Left colon (tissue), 2 donors: ENCODE results near the gene NAA10. TPM values are rescaled to one million over a fixed set of nuclear protein-coding genes. Genes with fewer than 3 reads are reported as not detected.

Experiments
- ATAC-seq: fragments of 200-7000 bp; cut with Tn5 transposase; one replicate; pipeline ENCODE4 v1.9.1; 2020; ENCODE audit warnings: mild to moderate bottlenecking, moderate library complexity
- DNase-seq, 2 donors: peaks; one replicate each; pipeline ENCODE4 v3.0.0-alpha.2; 2020
- intact Hi-C, 2 donors: fragments of 100-400 bp; cut with DNase I in 1 of 2; cut with micrococcal nuclease in 1 of 2; formaldehyde crosslinking; loops; one replicate each; pipeline versions ENCODE4 v1.11.2 to v1.14.0; 2022; cut with DNase I, micrococcal nuclease
- total RNA-seq, 2 donors: library from RNA; stranded (reverse); fragmentation: NEBNext Ultra II Directional; extraction: Animal tissue kit (Norgen Biotek cat#: 25700); gene quantifications; one replicate each; pipeline ENCODE4 v1.2.1, GENCODE V29; 2021
- donor health status: DM: no; HTN: no; CAD: no.
- donor health status: DM: yes; HTN: yes; CAD: no.

NAA10 gene
- total RNA-seq, 2 donors from 2014 or later = 52.7 to 68.0 TPM

DNA sequence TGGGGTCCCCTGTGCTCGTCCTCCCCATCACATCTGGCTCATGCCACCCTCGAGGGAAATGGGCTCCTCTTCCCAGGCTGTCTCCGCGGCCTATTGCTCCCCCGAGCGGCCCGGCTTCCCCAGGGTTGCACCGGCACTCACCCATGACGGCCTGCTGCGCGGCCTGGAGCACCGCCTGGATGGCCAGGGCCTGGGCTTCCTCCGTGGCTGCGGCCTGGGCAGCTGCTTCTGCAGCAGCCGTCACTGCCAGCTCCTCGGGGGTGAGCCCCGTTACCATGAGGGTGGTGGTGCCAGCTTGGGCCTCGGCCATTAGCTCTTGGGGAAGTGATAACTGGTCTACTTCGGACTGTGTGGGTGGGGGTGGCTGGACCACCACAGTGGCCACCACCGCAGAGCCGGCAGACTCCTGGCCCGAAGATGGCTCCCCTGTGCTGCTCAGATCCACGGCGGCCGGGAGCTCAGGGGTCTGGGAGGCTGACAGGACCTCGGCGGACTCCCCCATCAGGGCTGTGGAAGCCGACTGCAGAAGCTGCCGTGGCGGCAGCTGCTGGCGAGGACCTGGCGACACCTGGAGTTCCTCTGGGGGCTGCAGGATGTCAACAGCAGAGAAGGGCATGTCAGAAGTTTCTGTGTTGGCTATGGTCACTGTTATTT is 17.7 kb upstream of the NAA10 start:
- no peak for DNase-seq
- intact Hi-C loops = loop anchor here in 1 of 2 donors (5.0 kb wide), 1 partner anchor 190 kb away; the partner anchor contains the start of gene PLXNB3
- ATAC-seq = no peak

DNA sequence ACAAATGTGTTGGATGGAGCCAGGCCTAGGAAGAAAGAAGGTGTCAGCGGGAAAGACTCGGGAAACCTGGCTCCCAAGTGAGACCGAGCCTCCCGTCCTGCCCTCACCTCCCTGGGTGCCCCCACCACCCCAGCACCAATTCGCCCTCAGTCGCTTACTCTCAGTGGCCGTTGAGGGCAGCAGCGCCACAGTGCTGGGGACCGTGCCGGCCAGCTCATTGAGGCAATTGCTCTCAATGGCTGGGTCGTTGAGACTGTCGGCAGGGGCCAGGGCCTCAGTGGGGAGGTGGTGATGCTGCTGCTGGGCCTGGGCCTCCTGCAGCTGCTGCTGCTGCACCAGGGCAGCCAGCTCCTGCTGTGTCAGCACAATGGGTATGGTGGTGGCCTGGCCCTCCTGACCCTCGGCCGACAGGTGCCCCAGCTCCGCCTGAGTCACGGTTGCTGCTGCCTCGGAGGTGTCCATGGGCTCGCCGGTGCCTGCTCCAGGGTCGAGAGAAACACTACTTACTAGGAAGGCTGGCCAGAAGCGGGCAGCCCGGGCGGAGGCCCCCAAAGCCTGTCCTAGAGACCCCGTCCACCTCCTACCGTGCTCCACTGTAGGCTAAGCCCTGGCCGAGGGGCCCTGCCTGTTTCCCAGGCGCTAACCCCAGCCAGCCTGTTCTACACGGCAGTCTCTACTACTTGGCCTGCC is 17.0 kb upstream of the NAA10 start:
- intact Hi-C loops = loop anchor here in 1 of 2 donors (5.0 kb wide), 1 partner anchor 190 kb away; the partner anchor contains the start of gene PLXNB3
- ATAC-seq (no peak), DNase-seq (no peak)

DNA sequence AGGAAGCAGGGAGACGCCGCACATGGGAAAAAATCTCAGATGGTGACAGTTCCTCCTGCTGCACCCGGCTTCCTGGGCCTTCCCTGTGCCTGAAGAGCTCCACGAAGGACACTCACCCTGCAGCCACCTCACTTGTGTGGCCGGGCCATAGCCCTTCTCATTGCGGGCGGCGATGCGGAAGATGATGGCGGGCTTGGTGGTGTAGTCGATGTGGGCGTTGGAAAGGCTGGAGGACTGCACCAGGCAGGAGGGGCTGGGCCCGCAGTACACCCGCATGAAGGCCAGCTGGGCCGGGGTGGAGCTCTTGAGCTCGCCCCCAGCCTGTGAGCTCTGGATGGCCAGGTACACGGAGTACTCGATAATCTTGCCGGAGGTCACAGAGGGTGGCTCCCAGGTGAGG is 15.3 kb upstream of the NAA10 start:
- intact Hi-C loops = loop anchor here in 1 of 2 donors (5.0 kb wide), 1 partner anchor 188 kb away; the partner anchor contains the start of gene PLXNB3

DNA sequence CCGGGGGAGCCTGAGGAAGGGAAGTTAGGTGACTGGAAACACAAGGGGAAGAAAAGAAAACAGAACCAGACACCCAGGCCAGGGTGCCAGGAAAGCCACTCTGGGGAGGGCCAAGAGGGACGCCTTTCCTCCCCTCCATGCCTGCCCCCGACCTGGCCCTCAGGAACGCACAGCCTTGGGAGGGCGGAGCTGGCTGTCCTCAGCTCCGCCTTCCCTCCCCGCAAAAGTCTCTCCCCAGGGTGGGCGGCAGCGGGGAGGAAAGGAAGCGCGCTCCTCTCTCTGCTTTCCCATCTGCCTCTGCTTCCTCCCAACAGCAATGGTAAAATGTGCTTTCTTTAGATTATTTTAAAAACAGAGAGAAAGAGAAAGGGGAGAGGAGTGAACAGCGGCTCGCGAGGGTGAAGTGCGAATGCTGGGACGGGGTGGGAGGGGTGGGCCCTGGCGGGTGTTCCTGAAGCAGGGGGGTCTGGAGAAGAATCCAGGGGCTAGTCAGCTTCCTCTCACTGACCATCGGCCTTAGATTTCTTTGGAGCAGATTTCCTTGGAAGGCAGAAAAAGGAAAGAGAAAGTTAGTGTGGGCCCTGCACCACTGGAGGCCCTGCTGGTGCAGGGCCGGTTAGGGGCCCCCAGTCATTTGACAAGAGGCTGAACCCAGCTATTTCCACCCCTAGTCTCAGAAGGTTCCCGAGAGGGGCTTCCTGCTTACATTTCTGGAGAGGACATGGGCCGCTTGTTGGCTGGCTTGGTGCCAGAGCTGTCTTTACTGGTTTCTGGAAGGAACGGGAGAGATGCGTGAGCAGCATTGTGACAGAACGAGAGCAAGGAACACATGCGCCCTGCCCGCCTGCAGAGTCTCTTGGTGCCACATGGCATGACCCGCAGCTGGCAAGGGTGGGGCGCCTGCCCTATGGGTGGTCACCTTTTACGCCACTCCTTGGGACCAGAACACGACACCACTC is 14.3 kb upstream of the NAA10 start:
- intact Hi-C loops = no loop called here
- ATAC-seq (no peak), DNase-seq (no peak)

More for the DNA sequence above, 15.3 kb upstream of the NAA10 start:
- ATAC-seq (no peak), DNase-seq (no peak)

DNA sequence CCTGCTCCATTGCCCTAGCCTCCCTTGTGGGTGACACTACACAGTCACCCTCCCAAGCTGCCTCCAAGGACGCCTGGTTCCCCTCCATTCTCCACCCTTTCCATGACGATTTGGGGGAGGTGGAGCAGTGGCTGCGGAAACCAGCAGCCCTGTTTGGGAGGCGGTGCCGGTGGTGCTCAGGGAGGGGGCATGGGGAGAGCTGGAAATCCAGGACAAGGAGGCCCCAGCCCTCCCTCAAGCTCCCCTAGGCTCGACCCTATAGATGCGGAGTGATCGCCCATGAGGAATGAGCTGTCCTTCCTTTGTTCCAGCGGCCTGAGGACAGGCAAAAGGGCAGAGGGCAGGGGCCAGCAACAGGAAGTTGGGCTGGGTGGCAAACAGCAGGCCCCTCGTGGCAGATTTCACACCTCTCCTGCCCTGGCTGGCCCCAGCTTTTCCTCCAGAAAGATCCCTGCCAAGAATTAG is 13.2 kb upstream of the NAA10 start:
- ATAC-seq (no peak), DNase-seq (no peak)
- intact Hi-C loops = no loop called here

DNA sequence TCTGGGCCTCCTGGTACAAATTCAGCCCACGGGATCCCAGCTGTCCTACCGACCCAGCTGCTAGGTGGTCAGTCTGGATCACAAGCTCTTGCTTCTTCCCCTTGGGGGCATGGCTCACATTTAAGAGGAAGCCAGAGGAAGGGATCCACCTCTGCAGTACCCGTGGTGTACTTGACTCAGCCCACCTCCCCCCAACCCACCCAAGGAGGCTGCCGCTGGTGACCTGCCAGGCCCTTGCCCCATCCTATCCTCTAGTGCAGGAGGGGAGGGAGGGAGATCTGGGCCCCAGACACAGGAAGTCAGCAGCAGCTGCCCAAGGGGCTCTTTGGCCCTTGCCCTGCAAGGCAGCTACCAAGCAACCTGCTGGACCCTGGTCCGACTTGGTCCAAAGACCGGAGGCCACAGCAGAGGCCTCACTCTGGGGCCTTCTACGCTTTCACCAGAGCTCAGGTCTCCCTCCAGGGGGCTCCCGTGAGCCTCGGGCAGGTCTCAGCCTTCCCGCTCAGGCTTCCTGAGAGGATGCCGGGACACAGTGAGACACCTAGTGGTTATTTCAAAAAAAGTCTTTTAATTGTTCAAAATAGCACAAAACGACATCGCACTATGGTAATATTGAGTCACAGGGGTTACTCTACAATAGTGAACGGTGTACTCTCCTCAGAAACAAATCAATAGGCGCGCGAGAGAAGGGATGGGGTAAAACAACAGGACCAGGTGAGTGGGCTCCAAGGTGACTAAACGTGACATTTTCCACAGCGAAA is 12.4 kb upstream of the NAA10 start:
- ATAC-seq = peak; percentile 89
- intact Hi-C loops = no loop called here
- peak; percentile 75 to 85 for DNase-seq

DNA sequence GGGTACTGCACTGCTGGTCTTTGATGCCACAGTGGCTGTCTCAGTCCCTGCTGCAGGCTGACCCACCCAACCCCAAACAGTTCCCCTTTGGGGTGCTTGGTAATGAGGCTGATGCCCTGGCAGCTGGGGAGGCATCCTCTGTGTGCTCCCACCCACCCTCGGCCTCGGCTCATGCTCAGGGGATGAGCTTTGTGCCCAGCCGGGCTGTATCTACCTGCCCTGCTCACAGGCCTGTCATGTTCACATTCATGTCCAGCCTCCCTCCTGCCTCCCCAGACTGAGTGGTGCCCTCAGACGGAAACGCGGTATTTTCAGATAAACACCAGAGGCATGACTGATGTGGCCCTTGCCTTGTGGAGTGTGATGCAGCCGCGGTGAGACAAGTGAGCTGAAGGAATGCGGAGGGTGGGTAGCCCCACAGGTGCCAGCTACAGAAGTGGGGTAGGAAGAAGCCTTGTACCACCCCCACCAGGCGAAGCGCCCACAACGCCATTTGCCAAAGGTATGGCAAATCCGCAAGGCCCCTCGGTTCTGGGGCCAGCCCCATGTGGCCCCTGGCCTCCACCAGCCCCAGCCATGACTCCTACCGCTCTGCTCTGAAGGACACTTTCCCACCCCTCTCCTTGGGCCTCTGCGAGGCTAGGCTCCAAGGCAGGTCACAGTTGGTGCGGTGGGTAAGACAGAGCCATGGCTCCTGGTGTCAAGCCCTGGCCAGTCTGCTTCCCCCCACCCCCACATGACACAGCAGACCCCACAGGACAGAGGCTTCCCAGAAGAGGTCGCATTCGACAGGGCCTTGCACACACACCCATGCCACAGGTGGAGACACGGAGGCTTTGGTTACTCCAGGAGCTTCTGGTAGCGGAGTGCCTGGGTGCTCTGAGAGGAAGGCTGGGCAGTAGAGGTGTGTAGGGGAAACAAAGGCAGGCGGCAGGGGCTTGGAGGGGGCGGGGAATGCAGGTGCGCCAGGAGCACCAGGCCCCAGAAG is 11.4 kb upstream of the NAA10 start:
- DNase-seq (no peak), ATAC-seq (no peak)
- intact Hi-C loops = no loop called here

DNA sequence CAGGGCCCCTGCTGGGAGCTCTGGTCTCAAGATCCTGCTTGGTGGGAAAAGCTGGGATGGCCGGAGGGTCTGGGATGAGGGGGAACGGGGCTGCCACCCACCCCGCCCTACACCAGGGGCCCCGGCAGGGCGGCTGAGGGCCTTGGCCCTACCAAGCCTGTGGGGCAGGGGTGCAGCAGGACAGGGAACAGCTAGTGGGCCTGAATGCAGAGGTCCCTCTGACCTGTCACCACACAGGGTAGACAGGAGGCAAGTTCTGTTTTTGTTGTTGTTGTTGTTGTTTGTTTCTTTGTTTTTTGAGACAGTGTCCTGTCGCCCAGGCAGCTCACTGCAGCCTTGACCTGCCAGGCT is 9.9 kb upstream of the NAA10 start:
- DNase-seq = no peak
- no peak for ATAC-seq
- intact Hi-C loops = no loop called here

DNA sequence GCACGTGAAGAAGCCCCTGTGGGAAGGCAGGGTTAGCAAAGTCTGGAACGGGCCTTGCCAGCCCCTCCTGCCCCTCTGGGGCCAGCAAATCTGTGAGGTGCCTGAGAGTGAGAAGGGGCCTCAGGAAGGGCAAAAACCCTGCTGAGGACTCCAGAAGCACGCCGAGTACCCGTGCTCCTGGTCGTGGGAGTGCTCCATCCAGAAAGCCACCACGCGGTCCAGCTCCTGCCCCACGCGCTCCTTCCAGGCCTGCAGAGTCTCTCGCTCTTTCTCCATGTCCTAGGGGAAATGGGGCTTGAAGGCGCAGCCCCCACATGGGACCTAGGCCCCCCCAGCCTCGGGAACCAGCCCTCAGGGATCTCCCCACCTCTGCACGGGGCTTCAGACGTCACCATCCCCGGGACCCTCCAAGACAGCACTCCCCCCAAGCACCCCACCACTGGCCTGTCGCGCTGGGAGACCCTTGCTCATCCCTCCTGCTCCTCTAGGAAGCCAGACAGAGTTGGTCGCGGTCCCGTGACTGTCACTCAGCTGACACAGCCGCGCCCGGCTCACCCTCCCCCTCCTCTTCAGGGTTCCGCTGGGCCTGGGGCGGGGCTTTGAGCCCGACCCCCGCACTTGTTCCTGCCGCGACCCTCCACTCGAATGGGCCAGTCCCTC is 9.4 kb upstream of the NAA10 start, which contains the start of gene RENBP:
Gene RENBP, minus strand, starts transcription at position 504 of the 660 bp plus-strand sequence. Its CDS starts 33 bp downstream, at position 471.
- DNase-seq = peak; percentile 61 to 63
- ATAC-seq = peak; percentile 54
- intact Hi-C loops = no loop called here

DNA sequence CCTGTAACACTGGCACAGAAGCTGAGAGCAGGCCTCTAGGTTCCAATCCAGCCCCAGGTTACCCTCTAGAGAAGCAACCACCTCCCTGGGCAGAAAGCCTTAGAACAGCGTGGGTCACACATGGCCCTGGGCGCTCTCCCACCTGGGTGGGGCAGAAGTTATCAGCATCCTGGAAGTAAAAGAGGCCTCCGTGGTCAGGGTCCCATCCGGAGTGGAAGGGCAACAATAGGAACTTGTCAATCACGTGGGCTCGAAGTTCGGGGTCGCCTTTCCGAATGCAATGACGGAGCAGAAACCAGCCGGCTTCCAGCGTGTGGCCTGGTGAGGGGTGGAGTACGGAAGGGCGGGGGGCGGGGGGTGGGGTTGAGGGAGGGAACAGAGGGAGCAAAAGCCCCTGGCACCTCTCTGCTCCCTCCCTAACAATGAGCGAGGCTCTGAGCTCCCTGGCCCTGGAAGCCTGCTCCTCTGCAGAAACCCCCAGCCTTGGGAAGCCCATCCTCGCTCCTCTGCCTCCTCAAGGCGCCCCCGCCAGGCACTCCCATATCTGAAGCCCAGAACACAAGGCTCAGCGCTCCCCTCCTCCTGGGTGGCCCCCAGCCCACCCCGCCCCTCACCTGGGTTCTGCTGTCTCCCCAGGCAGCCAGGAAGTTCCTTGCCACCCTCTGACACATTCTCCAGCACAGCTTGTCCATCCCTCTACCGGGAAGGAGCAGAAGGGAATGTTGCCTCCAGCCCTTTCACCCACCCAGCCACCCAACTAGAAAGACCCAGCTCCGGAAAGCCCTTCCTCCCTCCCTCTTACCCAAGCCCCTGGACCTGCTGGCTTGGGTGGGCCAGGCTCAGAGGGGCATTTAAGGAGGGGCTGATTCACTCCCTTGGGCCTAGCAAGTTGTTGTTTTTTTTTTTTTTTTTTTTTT is 6.8 kb upstream of the NAA10 start:
- no peak for DNase-seq
- intact Hi-C loops = no loop called here

DNA sequence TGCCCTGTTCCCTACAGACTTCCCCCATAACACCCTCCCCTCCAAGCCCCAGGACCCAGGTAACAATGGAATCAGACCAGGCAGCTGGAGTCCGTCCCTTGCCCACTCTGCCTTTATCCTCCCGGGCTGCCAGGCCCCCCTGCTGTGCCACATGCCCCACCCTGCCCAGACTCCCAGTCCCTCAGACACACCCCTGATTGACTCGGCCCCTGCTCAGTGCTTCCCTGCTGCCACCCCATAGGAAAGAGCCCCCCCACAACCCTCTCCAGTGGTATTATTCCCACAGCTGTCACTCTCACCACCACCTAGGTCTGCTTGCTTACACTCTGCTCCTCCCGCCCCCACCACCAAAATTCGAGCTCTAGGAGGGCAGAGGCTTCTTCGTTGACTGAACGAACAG is 4.7 kb upstream of the NAA10 start:
- ATAC-seq (no peak), DNase-seq (no peak)
- intact Hi-C loops = no loop called here

More for the DNA sequence above, 6.8 kb upstream of the NAA10 start:
- no peak for ATAC-seq

DNA sequence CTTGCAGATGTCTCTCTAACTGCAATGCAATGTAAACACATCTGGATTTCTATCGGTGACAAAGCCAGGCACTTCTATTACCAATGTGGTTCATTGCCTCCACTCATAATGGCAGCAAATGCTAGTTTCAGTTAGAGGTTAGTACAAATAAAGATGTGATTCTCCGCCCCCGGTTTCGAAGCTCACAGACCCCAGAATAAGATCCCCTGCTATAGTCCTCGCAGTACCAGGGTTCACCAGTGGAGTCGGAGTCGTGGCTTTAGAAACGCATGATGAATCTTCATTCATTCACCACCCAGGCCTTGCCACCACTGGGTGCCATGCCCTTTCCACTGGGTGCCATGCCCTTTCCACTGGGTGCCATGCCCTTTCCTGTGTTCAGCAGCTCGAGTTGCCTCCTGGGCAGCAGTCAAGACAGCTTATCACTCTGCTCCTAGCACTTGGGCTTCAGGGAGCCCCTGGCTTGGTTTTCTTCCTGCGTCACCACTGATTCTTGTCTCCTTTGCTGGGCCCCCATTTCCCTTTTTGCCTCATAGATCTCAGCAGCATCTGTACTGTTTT is 3.5 kb upstream of the NAA10 start:
- peak in 1 of 2 donors; percentile 3 for DNase-seq
- no peak for ATAC-seq
- intact Hi-C loops = no loop called here

DNA sequence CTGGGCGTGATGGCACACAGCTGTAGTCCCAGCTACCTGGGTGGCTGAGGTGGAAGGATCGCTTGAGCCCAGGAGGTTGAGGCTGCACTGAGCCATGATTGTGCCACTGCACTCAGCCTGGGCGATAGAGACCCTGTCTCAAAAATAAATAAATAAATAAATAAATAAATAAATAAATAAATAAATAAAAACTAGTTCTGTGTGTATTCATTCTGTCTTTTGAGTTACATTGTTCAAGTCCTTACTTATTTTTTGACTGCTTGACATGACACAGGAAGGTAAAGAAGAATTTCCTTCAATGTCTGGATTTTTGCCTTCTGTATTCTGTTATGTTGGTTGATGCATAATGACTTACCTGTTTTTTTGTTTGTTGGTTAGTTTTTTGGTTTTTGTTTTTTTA is 2.2 kb upstream of the NAA10 start:
- intact Hi-C loops = no loop called here

DNA sequence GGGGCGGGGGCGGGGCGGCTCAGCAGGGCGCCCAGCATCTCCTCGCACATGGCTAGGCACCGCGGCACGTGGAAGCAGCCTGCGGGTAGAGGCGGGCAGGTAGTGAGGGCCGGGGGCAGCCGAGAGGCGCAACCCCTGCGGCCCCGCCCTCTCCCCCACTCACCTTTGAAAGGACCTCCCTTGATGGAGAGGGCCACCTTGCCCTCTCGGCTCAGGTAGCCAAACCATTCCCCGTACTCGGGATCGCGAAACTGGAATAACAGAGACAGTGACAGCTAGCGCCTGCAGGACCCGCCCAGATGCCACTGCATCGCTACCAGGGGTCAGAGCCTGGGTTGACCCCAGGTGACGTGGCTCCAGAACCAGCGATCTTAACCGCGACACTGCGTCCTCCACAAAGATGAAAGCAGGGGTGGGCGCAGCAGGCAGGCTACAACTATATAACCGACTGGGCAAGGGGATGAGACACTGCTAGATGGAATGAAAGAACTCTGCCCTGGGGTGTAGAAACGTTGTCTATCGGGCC is 552 bp upstream of the NAA10 start:
- intact Hi-C loops = no loop called here
- ATAC-seq (peak; percentile 10), DNase-seq (no peak)

More for the DNA sequence above, 2.2 kb upstream of the NAA10 start:
- DNase-seq (no peak), ATAC-seq (no peak)

DNA sequence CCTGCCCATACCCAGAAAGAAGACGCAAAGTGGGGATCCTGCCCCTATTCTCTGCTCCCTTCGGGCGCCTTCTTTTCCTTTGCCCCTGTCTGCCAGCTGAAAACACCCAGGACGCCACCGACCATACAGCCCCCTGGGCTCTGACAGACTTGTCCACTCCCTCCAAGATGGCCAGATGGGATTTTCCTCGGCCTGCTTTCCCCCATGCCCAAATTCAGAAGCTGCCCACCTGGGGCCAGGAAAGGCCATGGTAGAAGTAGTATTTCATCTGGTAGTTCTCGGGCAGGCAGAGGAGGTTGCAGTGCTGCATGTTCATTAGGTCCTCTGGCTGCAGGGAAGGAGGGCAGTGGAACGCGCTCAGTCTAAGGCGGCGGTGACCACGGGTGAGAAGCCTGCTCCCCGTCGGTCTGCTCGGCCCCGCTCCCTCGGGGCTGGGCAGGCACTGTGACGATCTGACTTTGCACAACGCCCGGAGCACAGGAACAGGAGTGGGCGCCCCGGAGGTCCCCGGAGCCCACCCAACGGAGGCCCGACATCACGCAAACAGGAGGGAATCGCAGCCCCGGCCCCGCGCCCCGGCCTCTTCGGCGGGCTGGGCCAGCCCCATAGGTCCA is 582 bp downstream of the NAA10 start:
- DNase-seq (peak in 1 of 2 donors; percentile 25), ATAC-seq (peak; percentile 25)
- intact Hi-C loops = no loop called here
